KMS-11 (cell line): ENCODE measurements around the gene ZNF532.

Source experiments
- H2AFZ ChIP-seq: fragments of 200-600 bp; sonication (generic); 2 replicates; pipeline ENCODE4 v1.6.1; 2016; ENCODE audit warnings: antibody characterized with exemption, mixed run types, low read depth
- H3K27ac ChIP-seq: fragments of 200-600 bp; sonication (generic); 2 replicates; pipeline ENCODE4 v1.6.1; 2016; ENCODE audit warnings: mild to moderate bottlenecking, mixed run types
- H3K27me3 ChIP-seq: fragments of 200-600 bp; sonication (generic); 2 replicates; pipeline ENCODE4 v1.6.1; 2017; ENCODE audit warnings: mild to moderate bottlenecking, low read depth, mixed run types, moderate library complexity; ENCODE audit not compliant: insufficient read depth
- H3K36me3 ChIP-seq: fragments of 200-600 bp; sonication (generic); 2 replicates; pipeline ENCODE4 v1.6.1; 2017; ENCODE audit warnings: mild to moderate bottlenecking, mixed run types; ENCODE audit not compliant: insufficient read depth
- H3K4me1 ChIP-seq: fragments of 200-600 bp; sonication (generic); 2 replicates; pipeline ENCODE4 v1.6.1; 2016; ENCODE audit warnings: mild to moderate bottlenecking, low read depth, mixed run types; ENCODE audit not compliant: poor library complexity, severe bottlenecking
- H3K4me2 ChIP-seq: fragments of 200-600 bp; sonication (generic); 2 replicates; pipeline ENCODE4 v1.7.0; 2016; ENCODE audit warnings: mild to moderate bottlenecking, mixed run types
- H3K4me3 ChIP-seq: fragments of 200-600 bp; sonication (generic); IDR thresholded peaks from 2 replicates; pipeline ENCODE4 v1.6.1; 2017; ENCODE audit warnings: low read depth, low read length, mixed read lengths; ENCODE audit not compliant: insufficient read depth
- H3K79me2 ChIP-seq: fragments of 200-600 bp; sonication (generic); 2 replicates; pipeline ENCODE4 v1.6.1; 2016; ENCODE audit warnings: low read depth, mixed run types; ENCODE audit not compliant: insufficient read depth
- H3K9ac ChIP-seq: fragments of 200-600 bp; sonication (generic); 2 replicates; pipeline ENCODE4 v1.6.1; 2016; ENCODE audit warnings: mild to moderate bottlenecking, mixed run types
- H4K20me1 ChIP-seq: fragments of 200-600 bp; sonication (generic); 2 replicates; pipeline ENCODE4 v1.6.1; 2016; ENCODE audit warnings: mild to moderate bottlenecking, mixed run types; ENCODE audit not compliant: insufficient read depth
- TF ChIP-seq, protein P1 (sequence below): fragments of 200-600 bp; sonication (generic); conservative IDR thresholded peaks from 2 replicates; pipeline ENCODE4 v1.6.1; 2017; ENCODE audit warnings: low read depth, mild to moderate bottlenecking, antibody characterized with exemption, low read length, moderate library complexity, mixed read lengths

Gene ZNF532

GRCh38 chr18:58937071-58937886, 72.6 kb downstream of the ZNF532 start:
- Histone ChIP-seq H3K27ac (no peak overlapping the region), H3K4me2 (no peak overlapping the region)

DNA sequence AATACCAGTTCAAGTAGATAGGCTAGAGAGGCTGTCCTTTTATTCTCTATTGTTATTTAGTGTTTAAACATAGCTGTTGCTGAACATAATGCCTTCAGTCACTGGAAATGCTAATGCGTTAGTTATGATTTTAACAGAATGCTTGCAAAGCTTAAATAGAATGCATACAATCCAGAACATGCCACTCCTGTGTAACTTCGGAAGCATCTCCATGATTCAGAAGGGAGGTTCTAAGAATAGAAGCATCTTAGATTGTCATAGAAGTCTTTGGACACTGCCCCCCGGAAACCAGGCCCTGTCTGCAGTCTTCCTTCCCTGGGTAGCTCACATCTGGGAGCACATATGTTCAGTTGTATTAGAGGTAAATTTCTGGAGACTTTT, 73.2 kb downstream of the ZNF532 start:
- Histone ChIP-seq H3K4me2 (no peak overlapping the region), H3K79me2 (no peaks in the 10 kb centered on the region), H3K36me3 (no peaks in the 10 kb centered on the region; the same call in 1 of the 2 replicates), H3K4me1 (no peaks in the 10 kb centered on the region), H3K27me3 (no peaks in the 10 kb centered on the region), H3K4me3 (no peak overlapping the region), H4K20me1 (no peaks in the 10 kb centered on the region), H2AFZ (no peak overlapping the region), H3K9ac (no peak overlapping the region), H3K27ac (no peak overlapping the region)
- TF ChIP-seq, protein P1, sequence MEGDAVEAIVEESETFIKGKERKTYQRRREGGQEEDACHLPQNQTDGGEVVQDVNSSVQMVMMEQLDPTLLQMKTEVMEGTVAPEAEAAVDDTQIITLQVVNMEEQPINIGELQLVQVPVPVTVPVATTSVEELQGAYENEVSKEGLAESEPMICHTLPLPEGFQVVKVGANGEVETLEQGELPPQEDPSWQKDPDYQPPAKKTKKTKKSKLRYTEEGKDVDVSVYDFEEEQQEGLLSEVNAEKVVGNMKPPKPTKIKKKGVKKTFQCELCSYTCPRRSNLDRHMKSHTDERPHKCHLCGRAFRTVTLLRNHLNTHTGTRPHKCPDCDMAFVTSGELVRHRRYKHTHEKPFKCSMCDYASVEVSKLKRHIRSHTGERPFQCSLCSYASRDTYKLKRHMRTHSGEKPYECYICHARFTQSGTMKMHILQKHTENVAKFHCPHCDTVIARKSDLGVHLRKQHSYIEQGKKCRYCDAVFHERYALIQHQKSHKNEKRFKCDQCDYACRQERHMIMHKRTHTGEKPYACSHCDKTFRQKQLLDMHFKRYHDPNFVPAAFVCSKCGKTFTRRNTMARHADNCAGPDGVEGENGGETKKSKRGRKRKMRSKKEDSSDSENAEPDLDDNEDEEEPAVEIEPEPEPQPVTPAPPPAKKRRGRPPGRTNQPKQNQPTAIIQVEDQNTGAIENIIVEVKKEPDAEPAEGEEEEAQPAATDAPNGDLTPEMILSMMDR, result no peak

More at GRCh38 chr18:58937071-58937886, 72.6 kb downstream of the ZNF532 start:
- Histone ChIP-seq H3K4me1 (no peaks in the 10 kb centered on the region), H3K27me3 (no peaks in the 10 kb centered on the region), H3K36me3 (no peaks in the 10 kb centered on the region; the same call in 1 of the 2 replicates), H3K79me2 (no peaks in the 10 kb centered on the region), H4K20me1 (no peaks in the 10 kb centered on the region), H2AFZ (no peak overlapping the region), H3K9ac (no peak overlapping the region), H3K4me3 (no peak overlapping the region)
- TF ChIP-seq, protein P1, result no peak

DNA sequence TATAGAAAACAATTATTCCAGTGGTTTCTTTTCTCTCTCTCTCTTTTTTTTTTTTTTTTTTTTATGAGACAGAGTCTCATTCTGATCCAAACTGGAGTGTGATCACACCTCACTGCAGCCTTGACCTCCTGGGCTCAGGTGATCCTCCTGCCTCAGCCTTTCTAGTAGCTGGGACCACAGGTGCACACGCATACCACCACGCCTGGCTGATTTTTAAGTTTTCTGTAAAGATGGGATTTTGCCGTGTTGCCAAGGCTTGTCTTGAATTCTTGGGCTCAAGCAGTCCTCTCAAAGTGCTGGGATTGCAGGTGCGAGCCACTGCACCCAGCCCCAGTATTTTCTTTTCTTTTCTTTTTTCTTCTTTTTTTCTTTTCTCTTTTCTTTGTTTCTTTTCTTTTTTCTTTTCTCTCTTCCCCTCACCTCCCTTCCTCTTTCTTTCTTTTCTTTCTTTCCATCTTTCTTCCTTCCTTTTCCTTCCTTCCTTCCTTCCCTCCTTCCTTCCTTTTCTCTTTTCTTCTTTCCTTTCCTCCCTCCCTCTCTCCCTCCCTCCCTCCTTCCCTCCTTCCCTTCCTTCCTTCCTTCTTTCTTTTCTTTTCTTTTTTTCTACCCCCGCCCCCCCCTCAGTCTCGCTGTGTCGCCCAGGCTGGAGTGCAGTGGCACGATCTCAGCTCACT, 76.9 kb downstream of the ZNF532 start:
- no peaks in the 10 kb centered on the region for H3K27me3 ChIP-seq
- no peaks in the 10 kb centered on the region for H3K4me1 ChIP-seq
- H3K79me2 ChIP-seq, result no peaks in the 10 kb centered on the region
- H3K9ac ChIP-seq, result no peak overlapping the region
- H3K4me2 ChIP-seq, result no peak overlapping the region
- no peak overlapping the region for H3K4me3 ChIP-seq
- H4K20me1 ChIP-seq, result no peaks in the 10 kb centered on the region
- TF ChIP-seq, protein P1, result no peak
- no peaks in the 10 kb centered on the region; the same call in 1 of the 2 replicates for H3K36me3 ChIP-seq
- no peak overlapping the region for H3K27ac ChIP-seq
- H2AFZ ChIP-seq, result no peak overlapping the region

DNA sequence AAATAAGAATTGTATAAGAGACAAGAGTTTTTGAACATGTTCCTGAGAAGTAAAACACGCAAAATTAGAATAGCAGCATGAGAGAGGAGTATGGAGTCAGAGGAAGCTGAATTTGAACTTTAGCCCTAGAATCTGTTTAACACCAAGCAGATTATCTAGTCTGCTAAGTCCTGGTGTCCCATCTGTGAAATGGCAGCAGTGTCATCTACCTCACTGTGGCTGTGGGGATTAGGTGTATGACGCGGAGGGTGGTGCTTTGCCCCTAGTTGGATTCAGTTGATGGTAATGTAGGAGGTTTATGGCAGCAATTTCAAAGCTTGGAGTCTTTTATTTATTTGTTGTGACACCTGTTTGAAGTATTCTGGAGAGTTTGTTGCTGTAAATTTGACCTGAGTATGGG, 79.2 kb downstream of the ZNF532 start:
- no peak overlapping the region for H2AFZ ChIP-seq
- H3K27ac ChIP-seq, result no peak overlapping the region
- TF ChIP-seq, protein P1, result no peak
- H3K4me1 ChIP-seq, result no peaks in the 10 kb centered on the region
- H4K20me1 ChIP-seq, result no peaks in the 10 kb centered on the region
- H3K27me3 ChIP-seq, result no peaks in the 10 kb centered on the region
- no peak overlapping the region for H3K4me2 ChIP-seq
- H3K4me3 ChIP-seq, result no peak overlapping the region
- H3K79me2 ChIP-seq, result no peaks in the 10 kb centered on the region
- no peaks in the 10 kb centered on the region; the same call in 1 of the 2 replicates for H3K36me3 ChIP-seq
- H3K9ac ChIP-seq, result no peak overlapping the region
